Stomach (tissue), 9 donors: Measurements from ENCODE around the gene CHD5. TPM values are rescaled to one million over a fixed set of nuclear protein-coding genes. Genes with fewer than 3 reads are reported as not detected.

ENCODE experiments used
- DNase-seq, 2 donors: peaks; one replicate each; pipeline versions ENCODE4 v3.0.0 to v3.0.0-alpha.2; 2013 to 2019
- H3K27ac ChIP-seq, 5 donors: fragments of 200-600 bp in 4 of 5; sonication (generic) in 4 of 5; one replicate each; pipeline ENCODE4 v1.5.1; 2013 to 2019; ENCODE audit warnings: mild to moderate bottlenecking in 1 of 5, moderate library complexity in 1 of 5
- H3K27me3 ChIP-seq, 3 donors: fragments of 200-600 bp; sonication (generic); one replicate each; pipeline ENCODE4 v1.5.1; 2017 to 2019; ENCODE audit warnings: mixed run types in 1 of 3
- H3K36me3 ChIP-seq, 4 donors: fragments of 200-600 bp; sonication (generic); 1 replicate in 3 of 4; 2 replicates in 1 of 4; pipeline ENCODE4 v1.5.1; 2016 to 2019
- H3K4me1 ChIP-seq, 4 donors: fragments of 200-600 bp; sonication (generic); one replicate each; pipeline ENCODE4 v1.5.1; 2016 to 2019
- H3K4me3 ChIP-seq, 4 donors: fragments of 200-600 bp; sonication (generic) in 3 of 4; one replicate each; pipeline ENCODE4 v1.5.1; 2016 to 2019; ENCODE audit warnings: mild to moderate bottlenecking in 1 of 4
- H3K9me3 ChIP-seq, 4 donors: fragments of 200-600 bp; sonication (generic); one replicate each; pipeline ENCODE4 v1.5.1; 2016 to 2019
- EP300 ChIP-seq: sonication (generic); formaldehyde crosslinking; IDR thresholded peaks from one replicate; pipeline ENCODE4 v1.6.1; 2017; ENCODE audit warnings: antibody characterized with exemption
- POLR2A ChIP-seq, 4 donors: fragments of 450-650 bp; IDR thresholded peaks; one replicate each; pipeline ENCODE4 v1.6.1; 2016; ENCODE audit warnings: antibody characterized with exemption in 4 of 4, control low read depth in 2 of 4, mild to moderate bottlenecking in 1 of 4, moderate library complexity in 1 of 4
- POLR2AphosphoS5 ChIP-seq, 3 donors: sonication (generic); formaldehyde crosslinking; IDR thresholded peaks; one replicate each; pipeline ENCODE4 v1.6.1; 2016; ENCODE audit warnings: antibody characterized with exemption in 3 of 3
- WGBS, 5 donors: extraction: QIAGEN DNeasy Blood & Tissue Kit in 3 of 5; methylation state at CpG; one replicate each; pipeline versions ENCODE4 v1.1.5 to v1.1.7; 2013 to 2018; 5-methylcytosine and 5-hydroxymethylcytosine counted together
- intact Hi-C: fragments of 100-400 bp; cut with DNase I; formaldehyde crosslinking; loops from one replicate; pipeline ENCODE4 v1.15.1; 2023; ENCODE audit warnings: low total_unique reads
- polyA plus RNA-seq, 3 donors: library from polyadenylated mRNA; stranded (reverse); fragments of 200-250 nt; gene quantifications; one replicate each; pipeline ENCODE4 v1.2.3, GENCODE V29; 2013
- total RNA-seq, 5 donors: library from RNA; depleted of rRNA; stranded (reverse); fragments of >200 nt; gene quantifications; one replicate each; pipeline versions ENCODE4 v1.1.0 to v1.2.3, GENCODE V29; 2014 to 2016
- TF ChIP-seq, protein P1 (sequence below), 7 experiments: fragments of 450-650 bp in 4 of 7; fragments of 200-600 bp in 3 of 7; sonication (generic) in 3 of 7; IDR thresholded peaks; one replicate each; pipeline ENCODE4 v1.5.1; 2016 to 2019; ENCODE audit warnings: antibody characterized with exemption in 7 of 7, control low read depth in 2 of 7, mild to moderate bottlenecking in 1 of 7
- donor health status: healthy with polysubstance abuse.
- donor health status: Bipolar disorder and iron deficiency.
- donor health status: healthy.

CHD5 gene
- total and polyA plus RNA-seq, 8 donors, result 0.06 to 0.92 (median 0.29) TPM; not detected in 1

DNA sequence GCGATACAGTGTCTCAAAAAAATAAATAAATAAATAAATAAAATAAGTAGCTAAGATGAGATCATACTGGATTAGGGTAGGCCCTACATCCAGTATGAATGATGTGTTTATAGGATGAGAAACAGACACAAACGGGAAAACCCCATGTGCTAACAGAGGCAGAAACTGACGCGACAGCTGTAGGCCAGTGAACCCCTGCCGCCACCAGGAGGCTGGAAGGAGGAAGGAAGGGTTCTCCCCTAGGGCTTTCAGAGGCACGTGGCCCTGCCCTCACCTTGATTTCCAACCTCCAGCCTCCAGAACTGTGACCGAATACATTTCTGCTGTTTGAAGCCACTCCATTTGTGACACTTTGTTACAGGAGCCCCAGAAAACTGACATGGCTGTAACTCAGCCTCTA, 38.5 kb downstream of the CHD5 start:
- TF ChIP-seq POLR2AphosphoS5 (IDR thresholded peaks at IDR 0.05) (no peak), EP300 (no peak), POLR2A (IDR thresholded peaks at IDR 0.05) (no peak)
- TF ChIP-seq, protein P1, sequence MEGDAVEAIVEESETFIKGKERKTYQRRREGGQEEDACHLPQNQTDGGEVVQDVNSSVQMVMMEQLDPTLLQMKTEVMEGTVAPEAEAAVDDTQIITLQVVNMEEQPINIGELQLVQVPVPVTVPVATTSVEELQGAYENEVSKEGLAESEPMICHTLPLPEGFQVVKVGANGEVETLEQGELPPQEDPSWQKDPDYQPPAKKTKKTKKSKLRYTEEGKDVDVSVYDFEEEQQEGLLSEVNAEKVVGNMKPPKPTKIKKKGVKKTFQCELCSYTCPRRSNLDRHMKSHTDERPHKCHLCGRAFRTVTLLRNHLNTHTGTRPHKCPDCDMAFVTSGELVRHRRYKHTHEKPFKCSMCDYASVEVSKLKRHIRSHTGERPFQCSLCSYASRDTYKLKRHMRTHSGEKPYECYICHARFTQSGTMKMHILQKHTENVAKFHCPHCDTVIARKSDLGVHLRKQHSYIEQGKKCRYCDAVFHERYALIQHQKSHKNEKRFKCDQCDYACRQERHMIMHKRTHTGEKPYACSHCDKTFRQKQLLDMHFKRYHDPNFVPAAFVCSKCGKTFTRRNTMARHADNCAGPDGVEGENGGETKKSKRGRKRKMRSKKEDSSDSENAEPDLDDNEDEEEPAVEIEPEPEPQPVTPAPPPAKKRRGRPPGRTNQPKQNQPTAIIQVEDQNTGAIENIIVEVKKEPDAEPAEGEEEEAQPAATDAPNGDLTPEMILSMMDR (IDR thresholded peaks at IDR 0.05), result no peak
- no peak overlapping the region for H3K27ac ChIP-seq
- intact Hi-C loops, result no loop called here
- H3K36me3 ChIP-seq, result no peaks in the 10 kb centered on the region
- no peak overlapping the region for H3K4me3 ChIP-seq
- peaks cover 0 to 28% (median 8%) of the 10 kb centered on the region in 3 donors for H3K27me3 ChIP-seq
- no peaks in the 10 kb centered on the region for H3K9me3 ChIP-seq
- H3K4me1 ChIP-seq, result no peaks in the 10 kb centered on the region
- WGBS, 5 donors, result 22 to 47% (median 32%) methylated on average over 7 of the region's 7 CpGs
- no peak for DNase-seq

DNA sequence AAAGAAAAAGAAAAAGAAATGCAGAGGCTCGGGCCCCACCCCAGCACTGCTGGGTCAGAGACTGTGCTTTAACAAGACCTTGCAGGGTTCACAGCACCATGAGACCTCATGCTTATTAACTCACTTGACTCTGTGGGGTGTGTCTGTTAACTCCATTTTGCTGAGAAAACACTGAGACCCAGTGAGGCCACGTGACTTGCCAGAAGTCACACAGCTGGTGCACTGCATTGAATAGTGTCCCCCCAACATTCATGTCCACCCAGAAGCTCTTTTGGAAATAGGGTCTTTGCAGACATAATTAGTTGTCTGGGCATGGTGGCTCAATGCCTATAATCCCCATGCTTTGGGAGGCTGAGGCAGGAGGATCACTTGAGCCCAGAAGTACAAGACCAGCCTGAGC, 39.7 kb downstream of the CHD5 start:
- DNase-seq, result no peak
- Histone ChIP-seq H3K27ac (no peak overlapping the region), H3K27me3 (peaks cover 0 to 16% (median 0%) of the 10 kb centered on the region in 3 donors), H3K36me3 (no peaks in the 10 kb centered on the region), H3K4me1 (no peaks in the 10 kb centered on the region), H3K9me3 (no peaks in the 10 kb centered on the region), H3K4me3 (no peak overlapping the region)
- no peak for TF ChIP-seq POLR2AphosphoS5 (IDR thresholded peaks at IDR 0.05)
- TF ChIP-seq, protein P1 (IDR thresholded peaks at IDR 0.05), result no peak
- TF ChIP-seq EP300, result no peak
- no peak for TF ChIP-seq POLR2A (IDR thresholded peaks at IDR 0.05)
- 57 to 77% (median 71%) methylated on average over 2 of the region's 2 CpGs for WGBS, 5 donors
- intact Hi-C loops, result no loop called here

DNA sequence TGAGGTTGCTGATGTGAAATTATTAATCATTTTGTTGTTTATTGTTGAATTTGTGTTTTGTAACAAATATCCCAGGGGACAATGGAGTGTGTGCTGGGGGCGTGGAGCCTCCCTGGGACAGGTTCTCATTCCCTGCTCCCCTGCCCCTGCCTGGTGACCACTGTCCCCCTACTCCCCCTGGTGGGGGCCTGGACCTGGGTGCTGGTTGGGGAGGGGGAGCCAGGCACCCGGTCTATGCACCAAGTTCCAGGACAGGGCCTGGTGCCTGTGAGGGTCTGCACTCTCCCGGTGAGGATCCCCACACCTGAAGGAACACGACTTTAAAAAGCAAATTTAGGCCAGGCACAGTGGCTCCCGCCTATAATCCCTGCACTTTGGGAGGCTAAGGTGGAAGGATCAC, 42.4 kb downstream of the CHD5 start:
- no peaks in the 10 kb centered on the region for H3K9me3 ChIP-seq
- no peak overlapping the region for H3K4me3 ChIP-seq
- H3K36me3 ChIP-seq, result no peaks in the 10 kb centered on the region
- TF ChIP-seq EP300, result no peak
- no peak for TF ChIP-seq POLR2AphosphoS5 (IDR thresholded peaks at IDR 0.05)
- TF ChIP-seq POLR2A (IDR thresholded peaks at IDR 0.05), result no peak
- TF ChIP-seq, protein P1 (IDR thresholded peaks at IDR 0.05), result no peak
- H3K27ac ChIP-seq, result no peak overlapping the region
- intact Hi-C loops, result no loop called here
- H3K4me1 ChIP-seq, result no peaks in the 10 kb centered on the region
- DNase-seq, result no peak
- WGBS, 5 donors, result 61 to 69% (median 65%) methylated on average over 5 of the region's 5 CpGs
- H3K27me3 ChIP-seq, result no peaks in the 10 kb centered on the region

DNA sequence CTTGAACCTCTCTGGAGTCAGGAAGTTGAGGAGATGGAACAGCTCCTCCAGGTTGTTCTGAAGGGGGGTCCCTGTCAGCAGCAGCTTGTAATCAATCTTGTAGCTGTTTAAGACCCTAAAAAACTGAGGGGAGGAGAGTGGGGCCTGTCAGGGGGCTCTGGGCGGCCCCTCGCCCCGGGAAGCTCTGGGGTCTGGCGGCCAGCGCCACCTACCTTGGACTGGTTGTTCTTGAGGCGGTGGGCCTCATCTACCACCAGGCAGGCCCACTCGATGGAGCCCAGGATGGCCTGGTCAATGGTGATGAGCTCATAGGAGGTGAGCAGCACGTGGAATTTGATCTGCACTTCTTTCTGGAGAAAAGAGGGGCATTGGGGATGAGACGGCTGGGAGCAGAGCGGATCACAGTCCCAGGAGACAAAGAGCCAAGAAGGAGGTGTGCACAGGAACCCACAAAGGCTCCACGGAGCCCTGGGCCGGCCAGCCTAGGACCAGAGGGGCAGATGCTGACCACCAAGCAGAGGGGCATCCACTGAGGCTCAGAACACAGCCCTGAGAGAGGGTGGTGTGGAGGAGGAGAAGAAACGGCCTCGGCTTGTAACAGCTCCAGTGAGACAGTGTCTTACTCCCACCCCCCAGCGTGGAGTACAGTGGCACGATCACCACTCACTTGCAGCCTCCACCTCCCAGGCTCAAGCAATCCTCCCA, 43.5 kb downstream of the CHD5 start:
- intact Hi-C loops, result no loop called here
- no peak for DNase-seq
- 69 to 82% (median 79%) methylated on average over 13 to 16 of the region's 16 CpGs for WGBS, 5 donors
- Histone ChIP-seq H3K4me3 (no peak overlapping the region), H3K27me3 (no peaks in the 10 kb centered on the region), H3K9me3 (peaks cover 0 to 9% (median 7%) of the 10 kb centered on the region in 4 donors), H3K4me1 (no peaks in the 10 kb centered on the region), H3K36me3 (no peaks in the 10 kb centered on the region), H3K27ac (no peak overlapping the region)
- TF ChIP-seq POLR2AphosphoS5 (IDR thresholded peaks at IDR 0.05) (no peak), POLR2A (IDR thresholded peaks at IDR 0.05) (no peak), EP300 (no peak)
- TF ChIP-seq, protein P1 (IDR thresholded peaks at IDR 0.05), result no peak
